Stimulated activated CD8-positive, alpha-beta memory T cell treated with anti-CD3 and anti-CD28 coated beads, Interleukin-15, amount 100 ng/mL, for 24 hours (primary cell): ENCODE measurements around the gene TFRC.
A peak's percentile ranks its signal among the peaks of the same experiment; 100 is the strongest.
"Not testable (repeated sequence)": the region's sequence is repeated elsewhere in the genome, so short reads cannot be mapped to it uniquely, and the experiment has no call there.

Experiments used
- DNase-seq: peaks from one replicate; pipeline ENCODE4 v3.0.0-alpha.2; 2020; ENCODE audit warnings: low read depth

The TFRC gene

DNA sequence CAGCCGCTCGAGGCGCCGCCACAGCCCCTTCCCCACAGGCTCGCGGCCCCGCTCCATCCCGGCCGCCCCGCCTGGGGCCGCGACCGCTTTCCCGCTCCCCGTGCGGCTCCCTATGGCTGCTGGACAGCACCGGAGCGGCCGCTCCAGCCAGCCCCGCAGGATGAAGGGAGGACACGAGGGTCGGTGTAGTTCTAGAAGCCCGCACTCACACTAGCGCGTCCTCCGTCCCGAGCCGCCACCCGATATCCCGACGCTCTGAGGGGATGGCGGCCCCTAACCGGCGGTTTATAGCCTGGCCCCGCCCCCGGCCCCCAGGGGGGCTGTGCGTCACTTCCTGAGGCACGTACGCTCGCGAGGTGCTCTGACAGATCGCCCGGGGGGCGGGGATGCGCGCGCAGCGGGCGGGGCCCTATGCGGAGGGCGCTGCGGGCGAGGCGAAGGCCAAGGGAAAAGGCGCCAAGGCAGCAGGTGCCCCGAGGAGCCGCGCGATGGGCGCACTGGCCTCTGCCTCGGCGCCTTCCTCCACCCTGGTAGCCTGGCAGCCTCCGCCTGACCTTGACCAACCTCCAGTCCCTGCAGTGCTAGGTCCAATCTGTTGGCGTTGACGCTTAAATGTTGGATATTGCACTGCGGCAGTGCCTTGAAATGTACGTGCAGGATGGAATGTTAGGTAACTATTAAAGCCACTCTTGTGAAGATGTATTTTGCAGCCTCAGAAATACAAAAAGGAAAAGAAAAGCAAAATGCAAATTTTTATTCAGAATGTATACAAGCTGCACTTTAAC is at the start of gene TFRC:
TFRC (minus strand) TSS at position 257 of the 785 bp plus-strand sequence. CDS start 4,991 bp downstream, outside the sequence.
- DNase-seq, result peak; percentile 95

DNA sequence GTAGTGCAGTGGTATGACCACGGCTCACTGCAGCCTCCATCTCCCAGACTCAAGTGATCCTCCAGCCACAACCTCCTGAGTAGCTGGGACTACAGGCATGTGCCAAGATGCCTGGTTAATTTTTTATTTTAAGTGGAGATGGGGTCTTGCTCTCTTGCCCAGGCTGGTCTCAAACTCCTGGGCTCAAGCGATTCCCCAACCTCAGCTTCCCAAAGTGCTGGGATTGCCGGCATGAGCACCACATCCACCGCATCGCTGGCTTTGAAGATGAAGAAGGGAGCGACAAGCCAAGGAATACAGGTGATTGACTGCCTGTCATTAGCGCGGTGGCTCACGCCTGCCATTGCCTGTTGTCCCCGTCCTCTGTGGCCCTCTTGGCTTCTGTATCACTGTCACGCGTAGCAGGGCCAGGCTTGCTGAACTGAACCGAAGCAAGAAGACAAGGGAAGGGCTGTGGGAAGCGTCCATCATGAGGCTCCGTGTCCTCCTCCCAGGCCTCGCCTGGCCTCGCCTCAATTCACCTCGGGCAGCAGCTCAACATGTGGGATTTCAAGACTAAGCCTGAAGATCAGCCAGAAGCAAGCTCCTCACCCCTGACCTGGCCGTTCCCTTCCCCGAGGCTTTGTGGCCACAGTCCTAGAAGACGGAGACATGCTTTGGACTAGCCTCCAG is 46.4 kb upstream of the TFRC start:
- no peak for DNase-seq

DNA sequence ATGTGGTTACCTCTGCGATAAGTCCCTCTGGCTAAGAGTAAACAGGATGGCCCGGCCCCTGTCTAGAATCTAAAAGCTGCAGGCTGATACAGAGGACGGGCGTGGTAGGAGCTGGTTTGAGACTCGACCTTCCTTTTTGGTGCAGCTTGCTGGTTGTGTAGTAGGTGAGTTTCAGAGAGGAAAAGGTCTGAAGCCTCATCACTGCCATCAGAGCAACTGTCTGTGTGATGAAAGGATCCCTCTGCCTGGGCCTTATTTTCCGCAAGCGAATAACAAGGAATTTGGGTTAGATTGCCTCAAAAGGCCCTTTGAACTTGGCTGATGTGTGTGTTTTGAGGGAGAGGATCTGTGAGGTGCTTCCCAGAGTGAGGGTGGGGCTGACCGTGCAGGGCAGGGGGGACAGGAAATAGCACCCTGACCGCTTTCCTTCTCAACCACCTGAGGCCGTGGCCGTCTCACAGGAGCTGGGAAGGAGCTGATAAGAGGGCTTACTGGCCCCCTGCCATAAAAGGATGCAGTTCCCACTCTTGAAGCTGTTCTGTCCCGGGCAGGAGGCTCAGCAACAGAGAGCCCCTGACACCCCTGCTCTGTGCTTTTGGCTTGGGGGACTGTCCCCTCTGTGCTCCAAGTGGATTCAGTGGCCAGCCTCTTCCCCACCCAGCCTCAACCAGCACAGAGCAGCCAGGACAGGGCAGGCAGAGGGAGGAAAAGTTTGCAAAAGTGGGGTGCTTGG is 45.6 kb upstream of the TFRC start:
- DNase-seq, result no peak

DNA sequence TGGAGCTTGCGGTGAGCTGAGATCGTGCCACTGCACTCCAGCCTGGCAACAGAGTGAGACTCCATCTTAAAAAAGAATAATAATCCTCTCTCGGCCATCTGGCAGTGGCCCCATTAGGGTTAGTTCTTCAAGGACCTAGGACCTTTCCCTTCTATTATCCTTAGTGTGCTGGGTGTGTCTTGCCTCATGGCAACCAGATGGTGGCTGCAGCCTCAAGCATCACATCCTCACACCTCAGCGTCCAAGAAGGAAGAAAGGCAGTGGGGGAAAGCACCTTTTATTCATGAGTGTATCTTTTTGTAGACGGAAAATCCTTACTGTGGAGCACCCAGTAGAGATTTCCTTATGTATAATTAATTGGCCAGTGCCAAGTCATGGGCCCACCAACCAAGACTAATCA is 42.7 kb upstream of the TFRC start:
- no peak for DNase-seq

DNA sequence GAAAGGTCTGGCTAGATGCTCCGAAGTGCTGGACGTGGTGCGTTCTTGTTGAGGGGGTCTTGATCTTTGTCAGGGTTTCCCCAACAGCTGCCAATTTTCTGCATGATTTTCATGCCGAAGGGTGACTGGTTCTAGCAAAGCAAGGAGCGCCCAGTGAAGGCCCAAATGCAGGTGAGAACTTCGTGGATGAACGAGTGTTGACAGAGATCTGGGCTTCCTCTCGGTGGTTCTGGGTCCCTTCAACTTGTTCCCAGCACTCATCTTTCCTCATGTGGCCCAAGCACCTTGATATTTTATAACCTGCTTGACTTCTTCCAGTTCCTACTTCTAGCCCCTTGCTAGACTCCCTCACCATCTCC is 40.8 kb upstream of the TFRC start:
- DNase-seq, result no peak

DNA sequence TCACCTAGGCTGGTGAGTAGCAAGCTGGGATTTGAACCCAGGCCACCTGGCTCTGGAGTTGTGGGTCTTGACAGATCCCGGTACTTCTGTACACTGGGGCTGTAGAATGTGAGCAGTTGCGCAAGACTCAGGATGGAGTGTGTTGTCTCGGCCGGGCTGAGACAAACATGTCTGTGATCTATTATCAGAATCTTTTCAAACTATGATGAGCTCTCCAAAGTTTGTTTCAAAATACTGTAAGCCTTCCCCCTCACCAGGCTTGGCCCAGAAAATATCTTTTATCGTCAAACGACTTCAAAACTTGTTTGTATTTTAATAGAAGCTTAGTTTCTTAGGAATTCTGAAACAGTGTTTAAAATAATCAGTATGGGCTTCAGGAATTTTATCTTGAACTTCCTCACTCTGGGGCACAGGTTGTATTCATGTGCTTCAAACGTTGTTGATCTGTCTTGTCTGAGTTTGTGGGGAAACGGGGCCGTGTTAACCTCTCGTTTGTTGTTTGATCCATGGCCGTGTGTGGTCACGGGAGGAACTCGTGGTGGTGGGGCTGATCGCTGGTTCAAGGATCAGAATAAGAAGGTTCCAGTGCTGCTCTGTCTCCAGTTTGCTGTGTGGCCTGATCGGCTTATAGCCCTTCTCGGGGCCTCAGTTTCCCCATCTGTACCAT is 40.3 kb upstream of the TFRC start:
- DNase-seq, result no peak

DNA sequence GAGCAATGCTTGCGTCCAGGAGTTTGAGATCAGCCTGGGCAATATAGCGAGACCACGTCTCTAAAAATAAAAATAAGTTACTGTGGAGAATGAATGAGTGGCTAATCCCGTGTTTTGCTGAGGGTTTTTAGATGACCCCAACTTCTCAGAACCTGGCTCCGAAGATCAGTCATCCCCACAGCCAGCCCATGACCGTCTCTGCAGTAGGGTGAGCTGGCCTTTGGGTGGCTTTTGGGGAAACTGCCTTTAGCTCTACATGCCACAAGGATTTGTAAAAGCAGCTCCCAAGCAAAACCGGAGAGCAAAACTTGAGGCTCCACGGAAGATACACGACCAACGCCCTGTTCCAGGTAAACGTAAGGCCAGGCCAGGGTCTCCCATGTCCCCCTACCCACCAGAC is 39.2 kb upstream of the TFRC start:
- no peak for DNase-seq

DNA sequence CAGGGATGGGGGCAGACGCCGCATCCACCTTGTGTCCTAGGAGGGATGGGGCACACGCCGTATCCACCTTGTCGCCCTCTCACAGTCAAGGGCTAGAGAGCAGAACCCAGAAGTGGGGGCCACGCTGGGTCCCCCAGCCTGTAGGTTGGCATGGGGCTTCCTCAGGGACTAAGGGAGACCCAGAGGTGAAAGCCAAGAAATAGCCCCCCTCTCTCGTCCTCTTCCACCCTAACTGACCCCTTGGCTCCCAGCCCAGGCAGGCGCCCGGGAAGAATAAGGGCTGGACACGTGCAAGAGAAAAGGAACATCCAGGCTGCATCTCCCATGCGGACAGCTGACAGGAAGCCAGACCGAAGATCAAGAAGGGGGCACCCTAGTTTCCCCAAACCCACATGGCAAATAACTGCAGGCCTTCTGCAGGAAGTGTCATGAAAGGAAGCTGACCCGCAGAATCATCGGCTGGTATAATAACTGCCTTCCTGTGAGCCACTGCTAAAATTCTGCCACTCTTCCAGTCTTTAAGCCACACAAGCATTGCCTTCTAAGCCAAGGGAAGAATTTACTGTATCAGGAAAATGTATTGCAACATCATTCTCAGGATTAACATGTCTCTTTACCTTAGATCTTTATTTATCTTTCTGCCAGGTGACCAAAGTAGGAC is 38.5 kb upstream of the TFRC start:
- DNase-seq, result no peak

DNA sequence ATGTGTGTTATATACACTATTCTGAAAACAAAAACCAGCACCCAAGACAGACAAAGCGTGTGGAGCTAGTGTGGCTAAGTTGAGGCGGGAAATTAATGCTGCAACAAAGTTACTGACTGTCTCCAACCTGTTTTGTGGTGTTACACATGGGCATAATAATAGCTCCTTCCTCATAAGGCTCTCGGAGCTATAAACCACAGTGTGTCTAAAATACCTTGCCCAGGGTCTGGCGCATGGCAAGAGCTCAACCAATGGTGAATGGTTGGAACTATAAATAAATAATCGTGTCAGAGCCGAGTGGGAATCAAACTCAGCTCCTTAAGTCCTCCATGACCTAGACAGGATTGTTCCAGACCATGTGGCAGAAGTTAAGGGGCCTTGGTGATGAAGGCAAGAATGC is 35.9 kb upstream of the TFRC start:
- no peak for DNase-seq

DNA sequence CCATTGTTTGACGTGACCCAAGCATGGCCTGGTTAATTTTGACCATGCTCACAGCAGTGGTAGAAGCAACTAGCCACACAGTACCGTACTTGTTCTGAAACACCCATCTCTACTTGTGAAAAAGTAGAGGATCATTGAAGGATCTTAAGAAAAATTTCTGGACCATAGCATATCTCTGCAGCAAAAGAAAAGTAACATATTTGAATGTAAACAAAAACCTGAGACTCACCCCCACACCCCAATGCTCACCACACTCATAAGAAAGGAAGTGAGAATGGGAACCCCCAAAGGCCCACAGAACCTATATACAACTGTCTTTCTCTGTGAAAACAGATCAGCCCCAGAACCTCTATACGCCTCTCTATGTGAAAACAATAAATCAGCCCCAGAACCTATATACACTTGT is 33.8 kb upstream of the TFRC start:
- DNase-seq, result no peak

DNA sequence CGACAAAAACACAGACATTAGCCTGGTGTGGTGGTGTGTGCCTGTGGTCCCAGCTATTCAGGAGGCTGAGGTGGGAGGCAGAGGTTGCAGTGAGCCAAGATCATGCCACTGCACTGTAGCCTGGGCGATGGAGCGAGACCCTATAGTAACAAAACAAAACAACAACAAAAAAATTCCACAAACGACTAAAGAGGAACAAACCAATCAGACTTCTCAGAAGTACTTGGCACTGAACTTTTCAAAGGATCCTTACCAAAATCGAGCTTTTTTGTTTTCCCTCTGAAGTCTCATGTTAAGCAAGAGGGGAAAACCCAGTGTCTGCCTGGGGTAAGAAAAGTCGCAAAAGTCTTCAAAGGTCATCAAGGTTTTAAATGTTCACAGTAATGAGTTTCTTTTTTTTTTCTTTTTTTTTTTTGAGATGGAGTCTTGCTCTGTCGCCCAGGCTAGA is 30.1 kb upstream of the TFRC start:
- no peak for DNase-seq

DNA sequence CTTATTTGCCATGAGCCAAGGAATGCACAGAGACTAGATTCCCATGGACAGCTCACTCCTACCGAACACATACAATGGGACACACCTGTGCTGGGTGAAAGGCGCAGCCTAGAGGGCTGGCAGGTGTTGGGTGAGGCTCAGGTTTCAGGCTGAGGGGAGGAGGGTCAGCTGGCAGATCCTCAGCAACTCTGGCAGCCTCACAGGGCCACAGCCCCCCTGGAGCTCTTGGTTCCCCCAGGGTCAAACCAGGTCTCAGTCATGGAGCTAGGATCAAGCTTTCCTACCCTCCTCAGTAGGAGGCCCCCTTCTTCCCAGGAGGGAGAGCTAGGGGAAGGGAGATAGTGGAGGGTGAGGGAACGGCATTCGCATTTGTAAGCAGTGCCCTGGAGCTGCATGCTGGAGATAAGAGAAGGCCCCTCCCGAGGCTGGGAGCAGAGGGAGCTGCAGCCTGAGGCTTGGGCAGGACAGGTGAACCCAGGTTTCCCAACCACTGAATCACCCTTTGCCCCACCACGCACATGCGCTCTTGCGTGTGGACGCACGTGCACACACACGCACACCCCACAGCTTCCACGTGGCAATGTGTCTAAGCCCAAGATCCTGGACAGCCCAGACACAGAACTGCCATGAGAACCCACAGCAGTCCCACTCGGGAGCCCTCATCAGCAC is 26.3 kb upstream of the TFRC start:
- DNase-seq, result no peak

DNA sequence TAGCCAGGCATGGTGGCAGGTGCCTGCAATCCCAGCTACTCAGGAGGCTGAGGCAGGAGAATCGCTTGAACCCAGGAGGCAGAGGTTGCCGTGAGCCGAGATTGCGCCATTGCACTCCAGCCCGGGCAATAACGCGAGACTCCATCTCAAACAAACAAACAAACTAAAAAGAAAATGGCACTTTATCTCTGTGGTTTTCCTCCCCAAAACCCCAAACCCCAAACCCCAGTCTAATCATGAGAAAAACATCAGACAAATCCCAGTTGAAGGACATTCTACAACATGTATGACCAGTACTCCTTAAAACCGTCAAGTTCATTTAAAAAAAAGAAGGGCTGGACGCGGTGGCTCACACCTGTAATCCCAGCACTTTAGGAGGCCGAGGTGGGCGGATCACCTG is 22.8 kb upstream of the TFRC start:
- DNase-seq, result not testable (repeated sequence)

DNA sequence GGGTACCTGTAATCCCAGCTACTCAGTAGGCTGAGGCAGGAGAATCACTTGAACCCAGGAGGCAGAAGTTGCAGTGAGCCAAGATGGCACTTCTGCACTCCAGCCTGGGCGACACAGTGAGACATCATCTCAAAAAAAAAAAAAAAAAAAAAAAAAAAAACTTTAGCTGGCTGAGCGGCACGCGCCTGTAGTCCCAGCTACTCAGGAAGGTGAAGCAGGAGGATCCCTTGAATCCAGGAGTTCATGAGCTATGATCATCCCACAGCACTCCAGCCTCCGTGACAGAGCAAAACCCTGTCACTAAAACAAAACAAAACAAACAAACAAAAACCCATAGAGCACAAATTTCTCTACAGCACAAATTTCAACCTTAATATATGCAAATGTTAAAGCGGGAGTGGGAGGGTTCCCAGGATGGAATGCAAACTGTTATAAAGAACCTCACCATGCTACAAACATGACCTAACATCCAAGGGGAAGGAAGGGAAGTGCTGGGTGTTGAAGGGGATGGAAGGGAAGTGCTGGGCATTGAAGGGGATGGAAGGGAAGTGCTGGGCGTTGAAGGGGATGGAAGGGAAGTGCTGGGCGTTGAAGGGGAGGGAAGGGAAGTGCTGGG is 16.6 kb upstream of the TFRC start:
- not testable (repeated sequence) for DNase-seq

DNA sequence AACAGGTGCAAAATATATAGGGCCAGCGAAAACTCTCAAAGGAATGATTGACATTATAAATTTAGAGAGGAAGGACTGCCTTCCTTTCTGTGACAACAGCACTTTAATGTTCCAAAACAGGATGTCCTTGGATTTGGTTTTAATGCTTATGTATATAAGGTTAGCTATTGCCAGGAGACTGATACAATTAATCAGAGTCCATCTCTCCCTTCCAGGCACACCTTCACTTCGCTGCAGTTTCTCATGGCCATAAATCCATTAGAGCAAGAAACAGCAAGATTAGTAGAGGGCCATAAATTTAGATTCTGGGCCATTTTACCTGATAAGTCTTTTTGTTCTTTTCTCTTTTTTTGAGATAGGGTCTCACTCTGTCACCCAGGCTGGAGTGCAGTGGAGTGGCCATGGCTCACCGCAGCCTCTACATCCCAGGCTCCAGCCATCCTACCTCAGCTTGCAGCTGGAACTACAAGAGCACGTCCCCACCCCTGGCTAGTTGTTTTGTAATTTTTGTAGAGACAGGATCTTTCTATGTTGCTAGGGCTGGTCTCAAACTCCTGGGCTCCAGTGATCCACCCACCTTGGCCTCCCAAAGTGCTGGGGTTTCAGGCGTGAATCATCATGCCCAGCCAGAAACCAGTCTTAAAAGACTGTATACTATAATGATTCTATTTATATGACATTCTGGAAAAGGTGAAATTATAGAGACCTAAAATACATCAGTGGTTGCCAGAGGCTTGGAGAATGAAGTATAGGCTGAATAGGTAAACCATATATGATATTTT is 15.7 kb upstream of the TFRC start:
- DNase-seq, result no peak

DNA sequence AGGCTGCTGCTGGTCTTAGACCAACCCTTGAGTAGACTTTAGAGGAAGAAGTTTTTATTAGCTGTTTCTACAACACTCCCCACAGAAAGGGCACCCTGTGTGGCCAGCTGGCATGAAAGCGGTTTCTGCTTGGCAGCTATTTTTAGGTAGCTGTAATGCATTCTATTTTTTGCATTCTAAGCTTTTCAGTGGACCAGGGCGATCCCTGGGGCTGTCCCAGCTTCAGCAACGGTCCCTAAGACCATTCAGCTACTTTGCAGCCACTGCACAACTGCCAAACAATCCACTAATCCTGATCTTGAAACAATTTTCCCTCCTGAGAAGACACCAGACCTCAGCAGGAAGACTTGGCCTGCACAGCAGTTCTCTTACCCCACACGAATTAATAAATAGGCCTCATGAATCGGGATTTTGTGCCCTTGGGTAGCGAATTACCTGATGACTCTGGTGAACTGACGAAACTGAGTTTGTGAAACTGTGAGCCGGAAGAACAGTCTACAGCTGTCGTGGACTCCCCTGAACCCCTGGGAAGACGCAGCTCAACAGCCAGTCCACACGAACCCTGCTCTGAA is 14.6 kb upstream of the TFRC start:
- no peak for DNase-seq

DNA sequence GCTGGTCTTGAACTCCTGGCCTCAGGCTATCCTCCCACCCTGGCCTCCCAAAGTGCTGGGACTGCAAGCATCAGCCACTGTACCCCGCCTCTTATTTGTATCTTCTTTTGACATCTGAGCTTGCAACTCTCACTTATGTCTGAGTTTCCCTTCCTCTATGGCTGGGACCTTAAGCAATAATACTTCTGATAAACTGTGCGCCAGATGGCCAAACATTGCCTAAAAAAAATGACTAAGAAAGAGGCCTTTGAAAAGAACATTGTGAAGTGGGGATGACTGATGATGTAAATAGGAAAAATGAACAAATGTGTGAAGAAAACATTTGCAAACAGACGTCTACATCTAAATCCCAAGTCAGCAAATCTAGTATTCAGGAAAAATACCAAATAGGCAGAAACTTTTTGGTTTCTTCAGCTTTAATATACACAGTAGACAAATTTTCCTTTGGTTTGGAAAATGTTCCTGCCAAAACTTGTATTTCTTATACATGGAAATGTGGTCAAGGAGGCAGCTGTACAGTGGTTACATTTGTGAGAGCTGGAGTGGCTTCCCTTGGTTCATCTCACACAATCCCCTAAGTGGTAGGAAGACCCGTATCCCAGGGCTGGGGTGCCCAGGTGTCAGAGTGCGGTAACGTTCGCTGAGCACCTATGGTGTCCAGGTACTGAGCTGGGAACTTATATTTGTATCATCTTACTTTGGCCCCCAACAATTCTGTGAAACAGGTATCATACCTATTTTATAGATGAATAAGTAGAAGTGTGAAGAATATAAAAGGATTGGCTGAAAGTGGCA is 11.6 kb upstream of the TFRC start:
- DNase-seq, result no peak

DNA sequence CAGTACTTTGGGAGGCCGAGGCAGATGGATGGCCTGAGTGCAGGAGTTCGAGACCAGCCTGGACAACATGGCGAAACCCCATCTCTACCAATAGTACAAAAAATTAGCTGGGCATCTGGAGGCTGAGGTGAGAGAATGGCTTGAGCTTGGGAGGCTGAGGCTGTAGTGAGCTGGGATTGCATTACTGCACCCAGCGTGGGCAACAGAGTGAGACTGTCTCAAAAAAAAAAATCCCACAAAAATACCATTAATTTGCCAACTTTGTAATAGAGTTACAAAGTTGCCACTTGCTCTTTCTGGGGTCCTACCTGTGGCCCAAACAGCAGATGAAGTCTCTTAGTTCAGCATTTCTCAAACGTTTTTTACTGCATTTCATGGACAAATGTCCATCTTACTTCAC is 6.0 kb upstream of the TFRC start:
- DNase-seq, result no peak

DNA sequence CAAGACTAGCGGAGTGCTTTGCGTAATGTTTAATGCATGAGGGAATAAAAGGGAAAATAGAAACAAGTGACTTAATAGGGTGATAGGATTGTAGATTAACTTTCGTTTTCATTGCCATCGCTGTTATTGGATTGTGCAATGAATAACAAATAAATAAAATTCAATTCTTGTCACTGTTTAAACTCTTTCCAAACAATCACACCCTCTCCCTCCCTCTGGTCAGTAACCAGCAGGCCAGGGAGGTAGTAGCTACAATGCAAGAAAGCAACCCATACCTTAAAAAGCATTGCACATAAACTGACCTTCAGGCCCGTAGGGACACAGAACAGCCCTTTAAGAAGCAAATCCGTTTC is 705 bp upstream of the TFRC start:
- DNase-seq, result no peak
